Fibroblast of lung (primary cell): ENCODE measurements around the gene PPM1D. TPM values are rescaled to one million over a fixed set of nuclear protein-coding genes. Genes with fewer than 3 reads are reported as not detected.
A peak's percentile ranks its signal among the peaks of the same experiment; 100 is the strongest.

Experiments
- DNase-seq, 2 donors: peaks; one replicate each; pipeline versions ENCODE4 v3.0.0 to v3.0.0-alpha.2; 2010; ENCODE audit warnings: low read depth in 2 of 2
- H2AFZ ChIP-seq: 2 replicates; pipeline ENCODE4 v1.5.1; 2012; ENCODE audit warnings: low read length, control low read depth, inconsistent platforms
- H3K27ac ChIP-seq: 2 replicates; pipeline ENCODE4 v1.5.1; 2011; ENCODE audit warnings: low read length, control low read depth; ENCODE audit not compliant: insufficient read depth
- H3K27me3 ChIP-seq: 2 replicates; pipeline ENCODE4 v1.5.1; 2011; ENCODE audit warnings: mild to moderate bottlenecking, low read length; ENCODE audit not compliant: control insufficient read depth, insufficient read depth
- H3K36me3 ChIP-seq: 2 replicates; pipeline ENCODE4 v1.5.1; 2011; ENCODE audit warnings: low read length; ENCODE audit not compliant: control insufficient read depth, insufficient read depth
- H3K4me1 ChIP-seq: 2 replicates; pipeline ENCODE4 v1.5.1; 2011; ENCODE audit warnings: low read length; ENCODE audit not compliant: control insufficient read depth, insufficient read depth; ENCODE audit errors: extremely low read depth
- H3K4me2 ChIP-seq: 2 replicates; pipeline ENCODE4 v1.5.1; 2011; ENCODE audit warnings: low read length, control low read depth; ENCODE audit not compliant: insufficient read depth; ENCODE audit errors: extremely low read depth
- H3K4me3 ChIP-seq, 4 experiments: fragments of 200-600 bp in 1 of 4; sonication (generic) in 1 of 4; replicated peaks in 1 of 4; 2 replicates each; pipeline ENCODE4 v1.5.1; 2011 to 2016; ENCODE audit warnings: low read length in 4 of 4, low read depth in 3 of 4, mild to moderate bottlenecking in 3 of 4, control low read depth in 2 of 4, inconsistent platforms in 1 of 4, mixed read lengths in 1 of 4; ENCODE audit not compliant: insufficient read depth in 1 of 4; ENCODE audit errors: control extremely low read depth in 1 of 4
- H3K79me2 ChIP-seq: 2 replicates; pipeline ENCODE4 v1.5.1; 2012; ENCODE audit warnings: mild to moderate bottlenecking, low read length, inconsistent platforms; ENCODE audit not compliant: control insufficient read depth, insufficient read depth
- H3K9ac ChIP-seq: 2 replicates; pipeline ENCODE4 v1.5.1; 2011; ENCODE audit warnings: mild to moderate bottlenecking, low read length, control low read depth; ENCODE audit not compliant: insufficient read depth
- H3K9me3 ChIP-seq: 2 replicates; pipeline ENCODE4 v1.5.1; 2012; ENCODE audit warnings: low read depth, low read length; ENCODE audit not compliant: control insufficient read depth, insufficient read depth
- H4K20me1 ChIP-seq: 2 replicates; pipeline ENCODE4 v1.5.1; 2011; ENCODE audit warnings: low read length; ENCODE audit not compliant: control insufficient read depth, insufficient read depth; ENCODE audit errors: extremely low read depth
- CTCF ChIP-seq, 2 donors: IDR thresholded peaks in 1 of 2; conservative IDR thresholded peaks in 1 of 2; 1 replicate in 1 of 2; 2 replicates in 1 of 2; pipeline ENCODE4 v1.5.1; 2011 to 2012; ENCODE audit warnings: low read length in 2 of 2, control low read depth in 1 of 2, inconsistent platforms in 1 of 2, low read depth in 1 of 2, mild to moderate bottlenecking in 1 of 2
- EZH2 ChIP-seq: IDR thresholded peaks from 2 replicates; pipeline ENCODE4 v1.5.1; 2012; ENCODE audit warnings: low read length, control low read depth, mild to moderate bottlenecking; ENCODE audit errors: missing control alignments
- polyA plus RNA-seq, 2 donors: library from polyadenylated mRNA; depleted of rRNA in 1 of 2; stranded (reverse) in 1 of 2; unstranded in 1 of 2; fragments of >200 nt; gene quantifications; 2 replicates each; pipeline ENCODE4 v1.2.1, GENCODE V29; 2011 to 2012; ENCODE audit warnings: missing spikeins in 1 of 2
- total RNA-seq: library from RNA; depleted of rRNA; stranded (reverse); fragments of >200 nt; gene quantifications from 2 replicates; pipeline ENCODE4 v1.2.1, GENCODE V29; 2014

Gene PPM1D
- total and polyA plus RNA-seq, 2 donors (not counting 1 experiment from before 2014, with no cell fraction given) = 6.8 to 12.4 TPM

GRCh38 chr17:60594734-60595133 is 5.3 kb upstream of the PPM1D start:
- Histone ChIP-seq H3K27me3 (no peaks in the 10 kb centered on the region), H3K9ac (no peak overlapping the region), H2AFZ (no peak overlapping the region), H3K4me1 (no peaks in the 10 kb centered on the region), H3K79me2 (no peaks in the 10 kb centered on the region), H3K36me3 (no peaks in the 10 kb centered on the region), H3K27ac (no peak overlapping the region), H4K20me1 (no peaks in the 10 kb centered on the region), H3K4me2 (no peak overlapping the region), H3K9me3 (no peaks in the 10 kb centered on the region), H3K4me3 (no peak overlapping the region)
- no peak for TF ChIP-seq EZH2
- no peak for TF ChIP-seq CTCF (conservative IDR thresholded peaks at IDR 0.05 in 1 of 2, IDR thresholded peaks at IDR 0.05 in 1 of 2; ENCODE audit: low read depth in 1 of 2, low read length in 2 of 2)
- no peak for DNase-seq

- Histone ChIP-seq H3K27ac (no peak overlapping the region), H2AFZ (no peak overlapping the region), H3K36me3 (no peaks in the 10 kb centered on the region), H3K9ac (no peak overlapping the region), H4K20me1 (no peaks in the 10 kb centered on the region), H3K27me3 (no peaks in the 10 kb centered on the region), H3K9me3 (no peaks in the 10 kb centered on the region), H3K79me2 (peaks cover 19% of the 10 kb centered on the region), H3K4me1 (no peaks in the 10 kb centered on the region), H3K4me3 (no peak overlapping the region), H3K4me2 (no peak overlapping the region)
- TF ChIP-seq EZH2 = no peak
- no peak for TF ChIP-seq CTCF (conservative IDR thresholded peaks at IDR 0.05 in 1 of 2, IDR thresholded peaks at IDR 0.05 in 1 of 2; ENCODE audit: low read depth in 1 of 2, low read length in 2 of 2)
- DNase-seq = no peak
These were observed 2.7 kb upstream of the PPM1D start for GRCh38 chr17:60597297-60597696.

- Histone ChIP-seq H3K4me2 (no peak overlapping the region), H3K9ac (no peak overlapping the region), H3K4me1 (no peaks in the 10 kb centered on the region), H3K79me2 (peaks cover 28% of the 10 kb centered on the region), H3K9me3 (no peaks in the 10 kb centered on the region), H3K27ac (no peak overlapping the region), H3K27me3 (no peaks in the 10 kb centered on the region), H4K20me1 (no peaks in the 10 kb centered on the region), H3K36me3 (no peaks in the 10 kb centered on the region), H2AFZ (peak overlapping the region; percentile 38), H3K4me3 (no peak overlapping the region)
- no peak for TF ChIP-seq CTCF (conservative IDR thresholded peaks at IDR 0.05 in 1 of 2, IDR thresholded peaks at IDR 0.05 in 1 of 2; ENCODE audit: low read depth in 1 of 2, low read length in 2 of 2)
- TF ChIP-seq EZH2 = no peak
- DNase-seq = no peak
These were observed 1.8 kb upstream of the PPM1D start for GRCh38 chr17:60598001-60598736.
